ENCODE data around the gene UNK. TPM values are rescaled to one million over a fixed set of nuclear protein-coding genes. Genes with fewer than 3 reads are reported as not detected.
A peak's percentile ranks its signal among the peaks of the same experiment; 100 is the strongest.
"Not testable (repeated sequence)": the region's sequence is repeated elsewhere in the genome, so short reads cannot be mapped to it uniquely, and the experiment has no call there.

The UNK gene
- total RNA-seq, 1 experiment from 2014 or later = 16.0 TPM

- H3K27ac Mint-ChIP-seq (ENCODE audit: low read depth, unreplicated experiment) = peak overlapping the region; percentile 11
- intact Hi-C loops (cut with micrococcal nuclease) = loop anchor here (5.0 kb wide), 1 partner anchor 41 kb away; no protein-coding TSS in a partner anchor
- BruUV-seq (replicated peaks) = no TSS peak
- POLR2A ChIA-PET = interaction anchor here (0.8 to 8.0 kb wide), 28 partner anchors 9 to 120 kb away, joined by 3 to 153 read pairs (median 8); partner anchors contain the start of genes GALK1, RECQL5, SAP30BP and TRIM47
- H3K9me3 Mint-ChIP-seq (ENCODE audit: unreplicated experiment) = no peaks in the 10 kb centered on the region
- H3K4me1 Mint-ChIP-seq (ENCODE audit: insufficient read depth, unreplicated experiment) = peaks cover 18% of the 10 kb centered on the region
- CTCF ChIA-PET = interaction anchor here (1.0 to 2.2 kb wide), 5 partner anchors 12 to 143 kb away, joined by 3 to 7 read pairs (median 5); partner anchors contain the start of genes GALK1, SMIM5 and WBP2
- peaks cover 49% of the 10 kb centered on the region for H3K36me3 Mint-ChIP-seq (ENCODE audit: insufficient read depth, unreplicated experiment)
- no peak for DNase-seq (ENCODE audit: unreplicated experiment)
- no peaks in the 10 kb centered on the region for H3K27me3 Mint-ChIP-seq (ENCODE audit: insufficient read depth, unreplicated experiment)
- peak overlapping the region; percentile 93 for H3K4me3 Mint-ChIP-seq (ENCODE audit: unreplicated experiment)
- no peak for TF ChIP-seq CTCF (IDR thresholded peaks at IDR 0.05; ENCODE audit: unreplicated experiment)
These were observed 8.0 kb upstream of the UNK start for GRCh38 chr17:75776386-75777295.

GRCh38 chr17:75777296-75777922 lies 7.2 kb upstream of the UNK start:
- Mint-ChIP-seq H3K27ac (ENCODE audit: low read depth, unreplicated experiment) (peak overlapping the region; percentile 11), H3K4me1 (ENCODE audit: insufficient read depth, unreplicated experiment) (peaks cover 18% of the 10 kb centered on the region), H3K27me3 (ENCODE audit: insufficient read depth, unreplicated experiment) (no peaks in the 10 kb centered on the region), H3K4me3 (ENCODE audit: unreplicated experiment) (peak overlapping the region; percentile 93), H3K9me3 (ENCODE audit: unreplicated experiment) (no peaks in the 10 kb centered on the region), H3K36me3 (ENCODE audit: insufficient read depth, unreplicated experiment) (peaks cover 49% of the 10 kb centered on the region)
- ChIA-PET CTCF (interaction anchor here (0.6 to 1.1 kb wide), 7 partner anchors 12 to 144 kb away, joined by 3 to 7 read pairs (median 4); partner anchors contain the start of genes GALK1 and SMIM5), POLR2A (interaction anchor here (0.6 to 8.0 kb wide), 22 partner anchors 8 to 119 kb away, joined by 3 to 153 read pairs (median 6); partner anchors contain the start of genes GALK1, RECQL5, SAP30BP and TRIM47)
- intact Hi-C loops (cut with micrococcal nuclease) = loop anchor here (5.0 kb wide), 1 partner anchor 40 kb away; no protein-coding TSS in a partner anchor
- no peak for TF ChIP-seq CTCF (IDR thresholded peaks at IDR 0.05; ENCODE audit: unreplicated experiment)
- no peak for DNase-seq (ENCODE audit: unreplicated experiment)
- no TSS peak for BruUV-seq (replicated peaks)

- ChIA-PET CTCF (interaction anchor here (0.6 to 1.1 kb wide), 6 partner anchors 13 to 127 kb away, joined by 3 to 5 read pairs (median 4); no protein-coding TSS in a partner anchor), POLR2A (interaction anchor here (0.6 to 8.0 kb wide), 20 partner anchors 7 to 201 kb away, joined by 3 to 153 read pairs (median 4); partner anchors contain the start of genes ACOX1, GALK1, TEN1 and TRIM47)
- intact Hi-C loops (cut with micrococcal nuclease) = loop anchor here (2.0 to 5.0 kb wide), 2 partner anchors 39 to 99 kb away; no protein-coding TSS in a partner anchor
- BruUV-seq (replicated peaks) = TSS peak; percentile 47
- DNase-seq (ENCODE audit: unreplicated experiment); H3K27me3 Mint-ChIP-seq (ENCODE audit: insufficient read depth, unreplicated experiment); H3K9me3 Mint-ChIP-seq (ENCODE audit: unreplicated experiment): not testable (repeated sequence)
- peak overlapping the region; percentile 100 for H3K27ac Mint-ChIP-seq (ENCODE audit: low read depth, unreplicated experiment)
- peaks cover 18% of the 10 kb centered on the region for H3K4me1 Mint-ChIP-seq (ENCODE audit: insufficient read depth, unreplicated experiment)
- peaks cover 49% of the 10 kb centered on the region for H3K36me3 Mint-ChIP-seq (ENCODE audit: insufficient read depth, unreplicated experiment)
- H3K4me3 Mint-ChIP-seq (ENCODE audit: unreplicated experiment) = peak overlapping the region; percentile 93
These were observed 6.3 kb upstream of the UNK start for GRCh38 chr17:75778066-75778860.

GRCh38 chr17:75778861-75779249 lies 5.8 kb upstream of the UNK start:
- CTCF ChIA-PET = interaction anchor here (0.6 to 1.1 kb wide), 3 partner anchors 71 to 193 kb away, joined by 3 to 5 read pairs (median 4); no protein-coding TSS in a partner anchor
- H3K9me3 Mint-ChIP-seq (ENCODE audit: unreplicated experiment) = no peaks in the 10 kb centered on the region
- TF ChIP-seq CTCF (IDR thresholded peaks at IDR 0.05; ENCODE audit: unreplicated experiment) = peak; percentile 55
- DNase-seq (ENCODE audit: unreplicated experiment) = no peak
- BruUV-seq (replicated peaks) = no TSS peak
- POLR2A ChIA-PET = interaction anchor here (0.6 to 8.0 kb wide), 15 partner anchors 6 to 200 kb away, joined by 3 to 153 read pairs (median 7); partner anchors contain the start of genes ACOX1, GALK1, TEN1 and TRIM47
- H3K27me3 Mint-ChIP-seq (ENCODE audit: insufficient read depth, unreplicated experiment) = no peaks in the 10 kb centered on the region
- H3K4me1 Mint-ChIP-seq (ENCODE audit: insufficient read depth, unreplicated experiment) = peaks cover 18% of the 10 kb centered on the region
- intact Hi-C loops (cut with micrococcal nuclease) = loop anchor here (2.0 to 5.0 kb wide), 2 partner anchors 38 to 98 kb away; no protein-coding TSS in a partner anchor
- peaks cover 49% of the 10 kb centered on the region for H3K36me3 Mint-ChIP-seq (ENCODE audit: insufficient read depth, unreplicated experiment)
- peak overlapping the region; percentile 100 for H3K27ac Mint-ChIP-seq (ENCODE audit: low read depth, unreplicated experiment)
- peak overlapping the region; percentile 93 for H3K4me3 Mint-ChIP-seq (ENCODE audit: unreplicated experiment)
